Activated T-helper 2 cell treated with anti-CD3 and anti-CD28 coated beads, Interferon-gamma antibody, Interleukin-2, Interleukin-4, amounts not matched to agents 10 μg/mL and 5 μg/mL and 100 μg/mL, durations not matched to agents 14 hours and 24 hours and 36 hours (primary cell): ENCODE data around the gene MTARC2. TPM values are rescaled to one million over a fixed set of nuclear protein-coding genes. Genes with fewer than 3 reads are reported as not detected.
A peak's percentile ranks its signal among the peaks of the same experiment; 100 is the strongest.

Experiments
- DNase-seq: peaks from one replicate; pipeline ENCODE4 v3.0.0; 2021; ENCODE audit warnings: low spot score
- H3K27ac Mint-ChIP-seq: one replicate; pipeline ENCODE4 v1.8.0; 2021; ENCODE audit warnings: mixed read lengths
- H3K27me3 Mint-ChIP-seq: one replicate; pipeline ENCODE4 v1.8.0; 2021; ENCODE audit warnings: low read depth, mixed read lengths
- H3K36me3 Mint-ChIP-seq: one replicate; pipeline ENCODE4 v1.8.0; 2021; ENCODE audit warnings: low read depth, mixed read lengths
- H3K4me1 Mint-ChIP-seq: one replicate; pipeline ENCODE4 v1.8.0; 2021; ENCODE audit warnings: low read depth, mixed read lengths
- H3K4me3 Mint-ChIP-seq: one replicate; pipeline ENCODE4 v1.8.0; 2021; ENCODE audit warnings: low read depth, mild to moderate bottlenecking, moderate library complexity, mixed read lengths
- H3K9me3 Mint-ChIP-seq: one replicate; pipeline ENCODE4 v1.8.0; 2021; ENCODE audit warnings: mixed read lengths
- intact Hi-C: fragments of 100-400 bp; cut with micrococcal nuclease; formaldehyde crosslinking; loops from one replicate; pipeline ENCODE4 v1.15.1; 2023
- total RNA-seq: library from RNA; stranded (reverse); gene quantifications from 2 replicates; pipeline ENCODE4 v1.2.3, GENCODE V29; 2022

Gene MTARC2
- total RNA-seq: not detected in 2 replicates

GRCh38 chr1:220748089-220748934, at the start of gene MTARC2:
Gene MTARC2 (plus strand): TSS chr1:220748322. CDS start chr1:220748532, 210 bp downstream.
- H3K9me3 Mint-ChIP-seq: no peaks in the 10 kb centered on the region
- H3K27ac Mint-ChIP-seq: no peak within 1 kb of the TSS
- H3K4me1 Mint-ChIP-seq: no peaks in the 10 kb centered on the region
- peaks cover 44% of the 10 kb centered on the region for H3K27me3 Mint-ChIP-seq
- peak within 1 kb of the TSS; percentile 35 for H3K4me3 Mint-ChIP-seq
- DNase-seq: no peak
- no peaks in the 10 kb centered on the region for H3K36me3 Mint-ChIP-seq
- intact Hi-C loops: no loop called here

GRCh38 chr1:220698607-220699016, 49.5 kb upstream of the MTARC2 start:
- intact Hi-C loops: loop anchor here (10.0 kb wide), 1 partner anchor 174 kb away; the partner anchor contains the start of gene MARK1
- no peaks in the 10 kb centered on the region for H3K36me3 Mint-ChIP-seq
- no peaks in the 10 kb centered on the region for H3K9me3 Mint-ChIP-seq
- DNase-seq: no peak
- H3K27me3 Mint-ChIP-seq: peaks cover 5% of the 10 kb centered on the region
- H3K4me3 Mint-ChIP-seq: no peak overlapping the region
- no peaks in the 10 kb centered on the region for H3K4me1 Mint-ChIP-seq
- no peak overlapping the region for H3K27ac Mint-ChIP-seq

- H3K36me3 Mint-ChIP-seq: no peaks in the 10 kb centered on the region
- H3K27ac Mint-ChIP-seq: no peak overlapping the region
- intact Hi-C loops: loop anchor here (10.0 kb wide), 1 partner anchor 174 kb away; the partner anchor contains the start of gene MARK1
- H3K4me3 Mint-ChIP-seq: no peak overlapping the region
- H3K4me1 Mint-ChIP-seq: no peaks in the 10 kb centered on the region
- no peaks in the 10 kb centered on the region for H3K9me3 Mint-ChIP-seq
- peaks cover 5% of the 10 kb centered on the region for H3K27me3 Mint-ChIP-seq
- DNase-seq: no peak
These were observed 49.1 kb upstream of the MTARC2 start for GRCh38 chr1:220699044-220699443.

GRCh38 chr1:220700556-220701179, 47.5 kb upstream of the MTARC2 start:
- Mint-ChIP-seq H3K9me3 (no peaks in the 10 kb centered on the region), H3K27ac (no peak overlapping the region), H3K36me3 (no peaks in the 10 kb centered on the region), H3K4me3 (no peak overlapping the region), H3K4me1 (no peaks in the 10 kb centered on the region), H3K27me3 (peaks cover 5% of the 10 kb centered on the region)
- intact Hi-C loops: no loop called here
- DNase-seq: no peak

- no peak for DNase-seq
- H3K27me3 Mint-ChIP-seq: peaks cover 5% of the 10 kb centered on the region
These were observed 46.1 kb upstream of the MTARC2 start for GRCh38 chr1:220701974-220702373.

GRCh38 chr1:220702733-220703270, 45.3 kb upstream of the MTARC2 start:
- intact Hi-C loops: no loop called here
- no peak for DNase-seq

More at GRCh38 chr1:220701974-220702373, 46.1 kb upstream of the MTARC2 start:
- H3K4me1 Mint-ChIP-seq: no peaks in the 10 kb centered on the region
- intact Hi-C loops: no loop called here
- no peaks in the 10 kb centered on the region for H3K36me3 Mint-ChIP-seq
- H3K9me3 Mint-ChIP-seq: no peaks in the 10 kb centered on the region
- H3K4me3 Mint-ChIP-seq: no peak overlapping the region
- no peak overlapping the region for H3K27ac Mint-ChIP-seq

GRCh38 chr1:220703305-220703704, 44.8 kb upstream of the MTARC2 start:
- no peak overlapping the region for H3K27ac Mint-ChIP-seq
- DNase-seq: no peak
- no peak overlapping the region for H3K4me3 Mint-ChIP-seq
- H3K27me3 Mint-ChIP-seq: peaks cover 5% of the 10 kb centered on the region
- H3K9me3 Mint-ChIP-seq: no peaks in the 10 kb centered on the region
- H3K4me1 Mint-ChIP-seq: no peaks in the 10 kb centered on the region
- intact Hi-C loops: no loop called here
- H3K36me3 Mint-ChIP-seq: no peaks in the 10 kb centered on the region

More at GRCh38 chr1:220702733-220703270, 45.3 kb upstream of the MTARC2 start:
- Mint-ChIP-seq H3K4me1 (no peaks in the 10 kb centered on the region), H3K4me3 (no peak overlapping the region), H3K9me3 (no peaks in the 10 kb centered on the region), H3K27me3 (peaks cover 5% of the 10 kb centered on the region), H3K27ac (no peak overlapping the region), H3K36me3 (no peaks in the 10 kb centered on the region)

- intact Hi-C loops: no loop called here
- no peaks in the 10 kb centered on the region for H3K4me1 Mint-ChIP-seq
- H3K27me3 Mint-ChIP-seq: peaks cover 5% of the 10 kb centered on the region
- no peak overlapping the region for H3K27ac Mint-ChIP-seq
- no peaks in the 10 kb centered on the region for H3K36me3 Mint-ChIP-seq
- DNase-seq: no peak
- H3K9me3 Mint-ChIP-seq: no peaks in the 10 kb centered on the region
- no peak overlapping the region for H3K4me3 Mint-ChIP-seq
These were observed 42.3 kb upstream of the MTARC2 start for GRCh38 chr1:220705782-220706181.

GRCh38 chr1:220706480-220706879, 41.6 kb upstream of the MTARC2 start:
- intact Hi-C loops: no loop called here
- H3K9me3 Mint-ChIP-seq: no peaks in the 10 kb centered on the region
- H3K36me3 Mint-ChIP-seq: no peaks in the 10 kb centered on the region
- no peak for DNase-seq
- peaks cover 5% of the 10 kb centered on the region for H3K27me3 Mint-ChIP-seq
- no peak overlapping the region for H3K4me3 Mint-ChIP-seq
- H3K27ac Mint-ChIP-seq: no peak overlapping the region
- no peaks in the 10 kb centered on the region for H3K4me1 Mint-ChIP-seq

GRCh38 chr1:220707160-220707559, 41.0 kb upstream of the MTARC2 start:
- DNase-seq: no peak
- H3K9me3 Mint-ChIP-seq: no peaks in the 10 kb centered on the region
- H3K27me3 Mint-ChIP-seq: peaks cover 5% of the 10 kb centered on the region
- H3K27ac Mint-ChIP-seq: no peak overlapping the region
- no peaks in the 10 kb centered on the region for H3K4me1 Mint-ChIP-seq
- intact Hi-C loops: no loop called here
- H3K4me3 Mint-ChIP-seq: no peak overlapping the region
- H3K36me3 Mint-ChIP-seq: no peaks in the 10 kb centered on the region

- no peaks in the 10 kb centered on the region for H3K9me3 Mint-ChIP-seq
- H3K27me3 Mint-ChIP-seq: no peaks in the 10 kb centered on the region
- H3K4me3 Mint-ChIP-seq: no peak overlapping the region
- no peak for DNase-seq
- no peak overlapping the region for H3K27ac Mint-ChIP-seq
- H3K4me1 Mint-ChIP-seq: no peaks in the 10 kb centered on the region
- intact Hi-C loops: no loop called here
- no peaks in the 10 kb centered on the region for H3K36me3 Mint-ChIP-seq
These were observed 39.9 kb upstream of the MTARC2 start for GRCh38 chr1:220708244-220708643.

- no peak for DNase-seq
- Mint-ChIP-seq H3K27ac (no peak overlapping the region), H3K27me3 (no peaks in the 10 kb centered on the region), H3K9me3 (no peaks in the 10 kb centered on the region), H3K4me3 (no peak overlapping the region), H3K4me1 (no peaks in the 10 kb centered on the region), H3K36me3 (no peaks in the 10 kb centered on the region)
- intact Hi-C loops: no loop called here
These were observed 39.0 kb upstream of the MTARC2 start for GRCh38 chr1:220708936-220709801.
